Endothelial cell of umbilical vein (primary cell): ENCODE data around the gene TAF5L.

Source experiments
- EZH2 ChIP-seq: IDR thresholded peaks from 2 replicates; pipeline ENCODE4 v1.6.1; 2012; ENCODE audit warnings: borderline replicate concordance, low read depth, mild to moderate bottlenecking, moderate library complexity, low read length, inconsistent platforms; ENCODE audit not compliant: severe bottlenecking
- FOS ChIP-seq: IDR thresholded peaks from 2 replicates; pipeline ENCODE4 v1.6.1; 2011; ENCODE audit warnings: mild to moderate bottlenecking, low read length, moderate library complexity, borderline replicate concordance; ENCODE audit not compliant: insufficient read depth
- GATA2 ChIP-seq: IDR thresholded peaks from 2 replicates; pipeline ENCODE4 v1.7.0; 2011; ENCODE audit warnings: low read depth, mild to moderate bottlenecking, moderate library complexity, mixed read lengths, low read length; ENCODE audit not compliant: insufficient read length, insufficient read depth
- JUN ChIP-seq: IDR thresholded peaks from 2 replicates; pipeline ENCODE4 v1.6.1; 2011; ENCODE audit warnings: borderline replicate concordance, low read depth; ENCODE audit not compliant: insufficient read length, insufficient read depth
- MYC ChIP-seq: IDR thresholded peaks from one replicate; pipeline ENCODE4 v1.6.1; 2011; ENCODE audit warnings: mild to moderate bottlenecking, low read depth, low read length
- POLR2A ChIP-seq: IDR thresholded peaks from 2 replicates; pipeline ENCODE4 v1.6.1; 2012; ENCODE audit warnings: low read depth, mild to moderate bottlenecking, control low read depth, low read length
- POLR2AphosphoS5 ChIP-seq: IDR thresholded peaks from 2 replicates; pipeline ENCODE4 v1.6.1; 2012; ENCODE audit warnings: low read depth, mild to moderate bottlenecking, control low read depth, low read length, moderate library complexity; ENCODE audit not compliant: insufficient read depth
- TF ChIP-seq, protein P1 (sequence below), 2 donors: IDR thresholded peaks; 1 replicate in 1 of 2; 2 replicates in 1 of 2; pipeline ENCODE4 v1.5.1; 2011; ENCODE audit warnings: low read length in 2 of 2, mild to moderate bottlenecking in 2 of 2, moderate library complexity in 2 of 2, control low read depth in 1 of 2, inconsistent platforms in 1 of 2, low read depth in 1 of 2; ENCODE audit not compliant: insufficient read depth in 1 of 2; ENCODE audit errors: extremely low read depth in 1 of 2
- TF ChIP-seq, protein P2 (sequence below): IDR thresholded peaks from 2 replicates; pipeline ENCODE4 v1.6.1; 2011; ENCODE audit not compliant: insufficient read depth, insufficient read length

DNA sequence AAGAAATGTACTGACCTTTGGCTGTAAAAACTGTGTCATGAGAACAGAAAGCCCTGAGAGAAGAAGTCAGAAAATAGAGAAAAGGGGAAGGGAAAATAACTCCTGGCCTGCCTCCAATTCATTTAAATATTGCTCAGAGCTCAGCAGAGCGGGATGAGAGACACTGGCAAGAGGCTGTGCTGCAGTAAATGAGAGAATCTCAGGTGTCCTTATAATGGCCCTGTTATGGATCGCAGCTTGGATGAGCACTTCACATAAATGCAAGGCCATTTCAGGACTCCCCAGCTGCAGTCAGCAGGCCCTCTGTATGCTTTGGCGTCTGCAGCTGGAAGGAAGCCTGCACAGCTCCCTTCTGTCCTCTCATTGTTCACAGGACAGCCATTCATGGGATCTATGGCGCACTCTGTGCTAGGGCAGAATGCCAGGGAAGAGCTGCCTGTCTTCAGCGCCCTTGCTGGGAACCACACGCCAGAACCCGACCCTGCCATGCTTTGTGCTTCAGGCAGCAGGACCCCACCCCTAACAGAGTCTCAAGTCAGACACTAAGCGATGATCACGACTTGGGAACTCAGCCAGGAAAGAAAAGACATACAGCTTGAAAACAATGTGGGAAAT, 46.8 kb downstream of the TAF5L start:
- TF ChIP-seq, protein P1, sequence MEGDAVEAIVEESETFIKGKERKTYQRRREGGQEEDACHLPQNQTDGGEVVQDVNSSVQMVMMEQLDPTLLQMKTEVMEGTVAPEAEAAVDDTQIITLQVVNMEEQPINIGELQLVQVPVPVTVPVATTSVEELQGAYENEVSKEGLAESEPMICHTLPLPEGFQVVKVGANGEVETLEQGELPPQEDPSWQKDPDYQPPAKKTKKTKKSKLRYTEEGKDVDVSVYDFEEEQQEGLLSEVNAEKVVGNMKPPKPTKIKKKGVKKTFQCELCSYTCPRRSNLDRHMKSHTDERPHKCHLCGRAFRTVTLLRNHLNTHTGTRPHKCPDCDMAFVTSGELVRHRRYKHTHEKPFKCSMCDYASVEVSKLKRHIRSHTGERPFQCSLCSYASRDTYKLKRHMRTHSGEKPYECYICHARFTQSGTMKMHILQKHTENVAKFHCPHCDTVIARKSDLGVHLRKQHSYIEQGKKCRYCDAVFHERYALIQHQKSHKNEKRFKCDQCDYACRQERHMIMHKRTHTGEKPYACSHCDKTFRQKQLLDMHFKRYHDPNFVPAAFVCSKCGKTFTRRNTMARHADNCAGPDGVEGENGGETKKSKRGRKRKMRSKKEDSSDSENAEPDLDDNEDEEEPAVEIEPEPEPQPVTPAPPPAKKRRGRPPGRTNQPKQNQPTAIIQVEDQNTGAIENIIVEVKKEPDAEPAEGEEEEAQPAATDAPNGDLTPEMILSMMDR (IDR thresholded peaks at IDR 0.05; ENCODE audit: extremely low read depth in 1 of 2, insufficient read depth in 1 of 2, low read depth in 1 of 2, low read length in 2 of 2) = no peak
- TF ChIP-seq, protein P2, sequence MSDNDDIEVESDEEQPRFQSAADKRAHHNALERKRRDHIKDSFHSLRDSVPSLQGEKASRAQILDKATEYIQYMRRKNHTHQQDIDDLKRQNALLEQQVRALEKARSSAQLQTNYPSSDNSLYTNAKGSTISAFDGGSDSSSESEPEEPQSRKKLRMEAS = no peak
- no peak for TF ChIP-seq POLR2AphosphoS5
- no peak for TF ChIP-seq POLR2A
- no peak for TF ChIP-seq GATA2
- no peak for TF ChIP-seq EZH2
- no peak for TF ChIP-seq FOS
- TF ChIP-seq MYC = no peak
- TF ChIP-seq JUN = no peak
